IPS-18a (cell line): Measurements from ENCODE around the gene KANSL1.

Source experiments
- H3K27ac ChIP-seq: one replicate; pipeline ENCODE4 v1.5.1; 2013; ENCODE audit warnings: low read length
- H3K27me3 ChIP-seq: one replicate; pipeline ENCODE4 v1.6.1; 2013; ENCODE audit warnings: mild to moderate bottlenecking, low read length; ENCODE audit not compliant: control insufficient read depth, insufficient read depth
- H3K36me3 ChIP-seq: one replicate; pipeline ENCODE4 v1.6.1; 2013; ENCODE audit warnings: low read depth, low read length; ENCODE audit not compliant: control insufficient read depth
- H3K4me1 ChIP-seq: one replicate; pipeline ENCODE4 v1.6.1; 2013; ENCODE audit warnings: low read depth, low read length; ENCODE audit not compliant: control insufficient read depth
- H3K4me3 ChIP-seq: one replicate; pipeline ENCODE4 v1.5.1; 2013; ENCODE audit warnings: low read length
- H3K9ac ChIP-seq: one replicate; pipeline ENCODE4 v1.6.1; 2013; ENCODE audit warnings: mild to moderate bottlenecking, low read length, moderate library complexity
- H3K9me3 ChIP-seq: one replicate; pipeline ENCODE4 v1.6.1; 2013; ENCODE audit warnings: low read depth, low read length; ENCODE audit not compliant: control insufficient read depth

The KANSL1 gene

DNA sequence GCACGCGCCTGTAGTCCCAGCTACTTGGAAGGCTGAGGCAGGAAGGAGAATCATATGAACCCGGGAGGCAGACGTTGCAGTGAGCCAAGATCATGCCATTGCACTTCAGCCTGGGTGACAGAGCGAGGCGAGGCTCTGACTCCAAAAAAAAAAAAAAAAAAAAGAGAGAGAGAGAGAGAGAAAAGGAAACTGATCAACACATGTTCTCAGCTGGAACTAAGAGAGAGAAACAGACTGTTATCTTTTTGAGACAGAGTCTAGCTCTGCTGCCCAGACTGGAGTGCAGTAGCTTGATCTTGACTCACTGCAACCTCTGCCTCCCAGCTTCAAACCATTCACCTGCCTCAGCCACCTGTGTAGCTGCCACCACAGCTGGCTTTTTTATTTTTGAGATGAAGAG, 133.7 kb downstream of the KANSL1 start:
- Histone ChIP-seq H3K27ac (no peak overlapping the region), H3K4me3 (no peak overlapping the region), H3K27me3 (no peaks in the 10 kb centered on the region), H3K36me3 (peaks cover 19% of the 10 kb centered on the region), H3K9me3 (no peaks in the 10 kb centered on the region), H3K4me1 (peaks cover 17% of the 10 kb centered on the region), H3K9ac (no peak overlapping the region)

DNA sequence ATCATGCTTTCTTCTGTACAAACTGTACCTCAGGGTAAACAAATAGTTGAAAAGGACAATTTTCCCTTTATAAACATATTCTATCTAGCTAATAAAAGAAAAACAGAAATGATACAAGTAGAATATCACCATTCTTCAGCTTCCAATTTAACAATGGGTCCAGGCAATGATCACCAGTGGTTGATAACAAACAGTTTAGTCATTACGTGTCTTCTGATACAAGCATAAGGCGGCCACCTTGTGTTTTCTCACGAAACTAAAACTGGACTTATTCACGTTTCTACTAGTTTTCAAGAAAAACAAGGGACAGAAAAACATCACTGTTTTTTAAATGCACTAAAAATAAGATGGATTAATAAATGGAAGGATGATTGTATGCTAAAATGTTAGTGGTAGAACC, 135.9 kb downstream of the KANSL1 start:
- Histone ChIP-seq H3K4me1 (peaks cover 17% of the 10 kb centered on the region), H3K27me3 (no peaks in the 10 kb centered on the region), H3K36me3 (peaks cover 17% of the 10 kb centered on the region), H3K9ac (no peak overlapping the region), H3K9me3 (no peaks in the 10 kb centered on the region), H3K27ac (peak overlapping the region; percentile 30), H3K4me3 (no peak overlapping the region)

DNA sequence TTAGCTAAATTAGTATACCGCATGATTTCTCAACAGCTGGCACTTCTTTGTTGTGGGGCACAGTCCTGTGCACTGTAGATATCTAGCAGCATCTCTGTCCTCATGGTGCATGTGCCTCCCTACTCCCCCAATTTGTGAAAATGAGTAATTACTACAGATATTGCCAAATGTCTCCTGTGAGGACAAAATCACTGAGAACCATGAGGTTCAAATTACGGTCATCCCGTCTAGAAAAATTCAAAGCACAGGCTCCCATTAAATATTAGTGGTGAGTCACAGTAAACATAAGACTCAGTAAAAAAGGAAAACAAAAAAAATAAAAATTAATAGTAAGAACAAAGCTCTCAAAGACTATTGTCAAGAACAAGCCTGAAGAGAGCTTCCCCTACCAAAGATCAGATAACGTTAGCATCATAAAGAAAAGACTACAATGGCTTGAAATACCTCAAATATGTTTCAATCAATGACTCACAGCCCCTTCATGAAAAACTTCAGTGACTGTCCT, 136.4 kb downstream of the KANSL1 start:
- H3K9me3 ChIP-seq: no peaks in the 10 kb centered on the region
- no peak overlapping the region for H3K4me3 ChIP-seq
- no peak overlapping the region for H3K9ac ChIP-seq
- peak overlapping the region; percentile 47 for H3K27ac ChIP-seq
- peaks cover 17% of the 10 kb centered on the region for H3K4me1 ChIP-seq
- H3K36me3 ChIP-seq: peaks cover 17% of the 10 kb centered on the region
- no peaks in the 10 kb centered on the region for H3K27me3 ChIP-seq

DNA sequence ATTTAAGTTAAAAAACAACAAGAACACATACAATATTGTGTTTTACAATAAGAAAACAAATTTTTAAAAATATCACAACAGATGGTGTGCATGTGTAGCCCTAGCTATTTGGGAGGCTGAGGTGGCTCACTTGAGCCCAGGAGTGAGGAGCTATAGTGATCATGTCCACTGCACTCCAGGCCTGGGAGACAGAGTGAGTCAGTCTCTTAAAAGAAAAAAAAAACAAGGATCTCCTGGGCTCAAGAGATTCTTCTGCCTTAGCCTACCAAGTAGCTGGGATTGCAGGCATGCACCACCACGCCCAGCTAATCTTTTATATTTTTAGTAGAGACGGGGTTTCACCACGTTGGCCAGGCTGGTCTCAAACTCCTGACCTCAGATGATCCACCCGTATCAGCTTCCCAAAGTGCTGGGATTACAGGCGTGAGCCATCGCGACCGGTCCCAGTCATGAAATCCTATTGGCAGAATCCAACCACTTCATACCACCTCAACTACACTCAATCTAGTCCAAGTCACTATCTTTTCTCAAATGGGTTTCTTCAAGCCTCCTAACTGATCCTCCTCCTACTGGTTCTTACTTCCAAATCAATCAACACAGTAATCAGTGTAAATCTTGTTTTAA, 139.2 kb downstream of the KANSL1 start:
- H3K4me1 ChIP-seq: peaks cover 17% of the 10 kb centered on the region
- no peaks in the 10 kb centered on the region for H3K9me3 ChIP-seq
- peaks cover 26% of the 10 kb centered on the region for H3K36me3 ChIP-seq
- H3K27ac ChIP-seq: no peak overlapping the region
- no peak overlapping the region for H3K9ac ChIP-seq
- H3K4me3 ChIP-seq: no peak overlapping the region
- H3K27me3 ChIP-seq: no peaks in the 10 kb centered on the region

DNA sequence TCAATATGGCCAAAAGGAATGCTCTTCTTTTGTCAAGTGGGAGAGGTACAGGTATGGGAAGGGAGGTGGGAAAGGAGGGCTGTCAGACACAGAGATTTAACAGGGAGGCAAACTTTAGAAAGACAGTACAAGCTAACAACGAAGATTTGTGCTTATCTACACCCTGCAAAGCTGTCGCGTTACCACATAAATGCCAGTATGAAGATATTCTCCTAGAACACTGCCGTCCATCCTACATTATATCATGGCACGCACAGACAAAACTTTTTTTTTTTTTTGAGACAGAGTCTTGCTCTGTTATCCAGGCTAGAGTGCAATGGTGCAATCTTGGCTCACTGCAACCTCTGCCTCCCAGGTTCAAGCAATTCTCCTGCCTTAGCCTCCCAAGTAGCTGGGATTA, 143.6 kb downstream of the KANSL1 start:
- Histone ChIP-seq H3K4me3 (no peak overlapping the region), H3K4me1 (no peaks in the 10 kb centered on the region), H3K27me3 (no peaks in the 10 kb centered on the region), H3K36me3 (peaks cover 46% of the 10 kb centered on the region), H3K27ac (no peak overlapping the region), H3K9me3 (no peaks in the 10 kb centered on the region), H3K9ac (no peak overlapping the region)

DNA sequence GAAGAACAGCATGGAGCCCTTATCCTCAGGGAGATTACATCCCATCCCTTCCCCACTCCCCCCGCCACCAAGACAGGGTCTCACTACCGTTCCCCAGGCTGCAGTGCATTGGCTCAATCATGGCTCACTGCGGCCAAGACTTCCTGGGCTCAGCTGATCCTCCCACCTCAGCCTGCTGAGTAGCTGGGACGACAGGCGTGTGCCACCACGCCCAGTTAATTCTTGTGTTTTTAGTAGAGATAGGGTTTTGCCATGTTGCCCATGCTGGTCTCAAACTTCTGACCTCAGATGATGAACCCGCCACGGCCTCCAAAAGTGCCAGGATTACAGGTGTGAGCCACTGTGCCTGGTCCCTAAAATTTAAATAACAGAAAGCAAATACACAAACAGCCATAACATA, 145.4 kb downstream of the KANSL1 start:
- no peaks in the 10 kb centered on the region for H3K4me1 ChIP-seq
- H3K4me3 ChIP-seq: no peak overlapping the region
- H3K27me3 ChIP-seq: no peaks in the 10 kb centered on the region
- H3K9me3 ChIP-seq: no peaks in the 10 kb centered on the region
- no peak overlapping the region for H3K27ac ChIP-seq
- H3K36me3 ChIP-seq: peaks cover 59% of the 10 kb centered on the region
- H3K9ac ChIP-seq: no peak overlapping the region

DNA sequence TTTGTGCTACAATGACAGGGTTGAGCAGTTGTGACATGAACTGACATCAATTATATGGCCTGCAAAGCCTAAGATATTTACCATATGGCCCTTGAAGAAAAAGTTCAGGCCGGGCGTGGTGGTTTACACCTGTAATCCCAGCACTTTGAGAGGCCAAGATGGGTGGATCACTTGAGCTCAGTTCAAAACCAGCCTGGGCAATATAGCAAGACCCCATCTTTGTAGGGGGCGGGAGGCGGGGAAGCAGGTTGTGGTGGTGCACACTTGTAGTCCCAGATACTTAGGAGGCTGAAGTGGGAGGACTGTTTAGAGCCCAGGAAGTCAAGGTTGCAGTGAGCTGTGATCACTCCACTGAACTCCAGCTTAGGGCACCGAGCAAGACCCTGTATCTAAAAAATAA, 145.8 kb downstream of the KANSL1 start:
- H3K9me3 ChIP-seq: no peaks in the 10 kb centered on the region
- H3K36me3 ChIP-seq: peaks cover 62% of the 10 kb centered on the region
- H3K4me3 ChIP-seq: no peak overlapping the region
- no peak overlapping the region for H3K9ac ChIP-seq
- no peak overlapping the region for H3K27ac ChIP-seq
- H3K4me1 ChIP-seq: no peaks in the 10 kb centered on the region
- H3K27me3 ChIP-seq: no peaks in the 10 kb centered on the region

DNA sequence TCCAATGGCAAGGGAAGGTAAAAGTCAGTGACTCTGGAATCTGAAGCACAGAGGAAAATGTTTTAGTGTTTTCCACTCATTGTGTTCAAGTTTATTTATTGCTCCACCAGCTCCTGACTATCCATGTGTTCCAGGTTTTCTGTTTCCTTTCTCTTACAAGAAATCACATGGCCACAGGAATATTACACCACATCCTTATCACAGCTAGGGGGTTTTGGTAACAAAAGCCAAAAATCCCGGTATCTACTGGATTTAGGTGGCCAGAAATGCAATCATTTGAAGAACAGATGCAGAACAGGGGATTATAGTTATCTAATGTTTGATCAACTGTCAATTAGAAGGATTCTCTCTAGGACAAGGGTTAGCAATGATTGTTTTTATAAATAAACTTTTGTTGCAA, 146.3 kb downstream of the KANSL1 start:
- no peak overlapping the region for H3K27ac ChIP-seq
- H3K9me3 ChIP-seq: no peaks in the 10 kb centered on the region
- no peak overlapping the region for H3K9ac ChIP-seq
- H3K36me3 ChIP-seq: peaks cover 63% of the 10 kb centered on the region
- no peak overlapping the region for H3K4me3 ChIP-seq
- H3K27me3 ChIP-seq: no peaks in the 10 kb centered on the region
- H3K4me1 ChIP-seq: no peaks in the 10 kb centered on the region

DNA sequence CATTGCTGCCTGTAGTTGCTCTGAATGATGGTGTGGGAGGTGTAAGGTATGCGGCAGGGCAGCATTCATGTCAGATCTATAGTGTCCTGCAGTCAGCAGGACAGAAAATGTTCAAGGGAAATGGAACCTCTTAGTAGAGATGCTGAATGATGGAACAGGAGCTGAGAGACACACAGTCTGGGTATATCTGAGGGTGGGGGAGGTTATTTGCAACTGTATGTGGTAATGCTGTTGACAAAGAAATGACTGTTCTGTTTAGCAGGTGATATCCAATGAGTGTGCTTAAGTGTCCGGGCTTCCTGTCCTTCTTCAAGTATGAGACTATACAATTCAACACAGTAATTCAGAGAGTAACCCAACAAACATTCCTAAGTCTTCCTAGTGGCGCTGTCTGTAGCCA, 147.6 kb downstream of the KANSL1 start:
- H3K9me3 ChIP-seq: no peaks in the 10 kb centered on the region
- H3K36me3 ChIP-seq: peaks cover 68% of the 10 kb centered on the region
- H3K27me3 ChIP-seq: no peaks in the 10 kb centered on the region
- H3K4me1 ChIP-seq: no peaks in the 10 kb centered on the region
- no peak overlapping the region for H3K27ac ChIP-seq
- no peak overlapping the region for H3K4me3 ChIP-seq
- H3K9ac ChIP-seq: no peak overlapping the region

DNA sequence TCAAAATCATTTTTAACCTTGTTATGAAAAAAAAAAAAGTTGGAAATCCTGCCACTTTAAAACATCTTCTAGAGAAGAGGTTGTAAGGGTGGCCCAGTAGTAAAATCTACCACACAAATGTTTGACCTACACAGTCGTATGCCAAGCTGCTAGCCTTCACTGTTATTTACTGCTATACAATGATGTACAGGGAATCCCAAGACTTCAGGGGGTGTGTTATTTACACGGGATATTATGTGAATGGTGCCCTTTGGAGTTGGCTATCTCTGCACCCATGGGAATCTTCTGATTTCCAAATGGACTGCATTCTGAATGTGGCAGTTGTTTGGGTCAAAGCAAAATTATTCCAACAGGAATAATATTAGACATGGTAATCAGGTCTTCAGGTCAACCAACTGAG, 148.2 kb downstream of the KANSL1 start:
- H3K9me3 ChIP-seq: no peaks in the 10 kb centered on the region
- H3K27ac ChIP-seq: no peak overlapping the region
- H3K27me3 ChIP-seq: no peaks in the 10 kb centered on the region
- no peak overlapping the region for H3K4me3 ChIP-seq
- no peak overlapping the region for H3K9ac ChIP-seq
- no peaks in the 10 kb centered on the region for H3K4me1 ChIP-seq
- peaks cover 68% of the 10 kb centered on the region for H3K36me3 ChIP-seq

DNA sequence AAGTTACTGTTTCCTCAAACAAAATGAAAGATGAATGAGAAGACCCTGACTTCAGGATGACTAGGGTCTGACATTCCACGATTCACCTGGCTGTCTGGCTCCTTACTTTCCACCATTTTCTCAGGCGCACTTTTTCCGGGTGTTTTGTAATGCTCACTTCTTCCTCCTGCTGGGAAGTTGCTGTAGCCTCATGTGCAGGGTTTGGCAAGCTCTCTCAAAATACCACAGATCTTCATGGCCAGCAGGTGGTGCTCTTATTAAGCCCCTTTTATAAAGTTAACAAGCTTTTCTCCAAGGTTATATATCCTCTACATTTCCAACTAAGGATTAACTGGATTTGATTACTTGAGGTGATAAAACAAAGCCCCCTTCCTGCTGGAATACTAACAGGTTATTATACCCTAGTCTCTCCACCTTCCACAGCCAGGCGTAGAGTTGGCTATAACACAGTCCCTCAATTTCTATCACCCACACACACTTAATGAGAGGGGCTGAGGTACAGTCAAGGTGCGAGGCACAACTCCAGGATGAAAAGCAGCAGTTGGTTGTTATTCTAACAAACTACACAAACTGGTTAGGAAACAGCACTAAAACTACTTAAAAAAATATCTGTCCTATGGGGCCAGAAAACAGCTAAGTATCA, 148.8 kb downstream of the KANSL1 start:
- Histone ChIP-seq H3K27me3 (no peaks in the 10 kb centered on the region), H3K4me1 (no peaks in the 10 kb centered on the region), H3K27ac (no peak overlapping the region), H3K4me3 (no peak overlapping the region), H3K9ac (no peak overlapping the region), H3K36me3 (peaks cover 68% of the 10 kb centered on the region), H3K9me3 (no peaks in the 10 kb centered on the region)

DNA sequence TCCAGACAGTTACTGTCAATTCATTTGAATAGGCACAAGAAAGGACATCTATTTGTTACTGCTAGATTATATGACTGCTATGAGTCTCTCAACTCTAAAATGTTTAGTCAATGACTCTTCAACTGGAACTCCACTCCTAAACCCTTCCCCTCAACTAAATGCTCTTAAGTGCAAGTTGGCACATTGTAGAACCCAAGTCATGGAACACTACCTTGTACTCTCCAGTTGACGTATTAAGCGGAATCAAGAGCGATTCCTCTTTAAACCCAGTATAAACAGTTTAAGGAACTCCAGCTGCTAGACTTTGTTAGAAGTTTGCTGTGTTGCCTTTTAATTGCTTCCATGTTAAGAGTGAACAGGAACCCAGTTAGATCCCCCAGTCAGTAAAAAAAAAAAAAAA, 149.6 kb downstream of the KANSL1 start:
- Histone ChIP-seq H3K27me3 (no peaks in the 10 kb centered on the region), H3K9ac (no peak overlapping the region), H3K36me3 (peaks cover 69% of the 10 kb centered on the region), H3K4me3 (no peak overlapping the region), H3K27ac (no peak overlapping the region), H3K9me3 (no peaks in the 10 kb centered on the region), H3K4me1 (no peaks in the 10 kb centered on the region)
